C4-2B (cell line): ENCODE data around the gene PRDM5.

ENCODE experiments used
- CTCF ChIP-seq: fragments of 450-650 bp; conservative IDR thresholded peaks from 2 replicates; pipeline ENCODE4 v1.5.1; 2017; ENCODE audit warnings: mild to moderate bottlenecking
- ZFX ChIP-seq: fragments of 450-650 bp; IDR thresholded peaks from 2 replicates; pipeline ENCODE4 v1.6.1; 2017

- no peak for TF ChIP-seq CTCF
- TF ChIP-seq ZFX = no peak
Measured at GRCh38 chr4:120902925-120903324, 19.6 kb downstream of the PRDM5 start.
